HG03135 (cell line): Measurements from ENCODE around the gene SYNGR3.

Experiments used
- ATAC-seq: cut with Tn5 transposase; IDR thresholded peaks from one replicate; pipeline ENCODE4 v1.9.1; 2021; ENCODE audit warnings: mild to moderate bottlenecking, moderate library complexity; ENCODE audit not compliant: unreplicated experiment

Gene SYNGR3

GRCh38 chr16:2039274-2040031, 49.7 kb downstream of the SYNGR3 start:
- ATAC-seq: no peak

- ATAC-seq: no peak
These were observed 50.4 kb downstream of the SYNGR3 start for GRCh38 chr16:2040041-2040786.

- no peak for ATAC-seq
These were observed 51.2 kb downstream of the SYNGR3 start for GRCh38 chr16:2040787-2041522.

GRCh38 chr16:2042171-2042985, 52.6 kb downstream of the SYNGR3 start:
- ATAC-seq: no peak

- ATAC-seq: no peak
These were observed 53.4 kb downstream of the SYNGR3 start for GRCh38 chr16:2042986-2043666.
